A673 (cell line): ENCODE results near the gene PRRC2A.

Experiments used
- CTCF ChIP-seq: fragments of 300-800, 200-600 bp; sonication (generic); conservative IDR thresholded peaks from 2 replicates; pipeline ENCODE4 v1.5.1; 2017; ENCODE audit warnings: low read depth, mild to moderate bottlenecking, antibody characterized with exemption, low read length, moderate library complexity, mixed read lengths
- EZH2 ChIP-seq: fragments of 200-600 bp; sonication (generic); IDR thresholded peaks from 2 replicates; pipeline ENCODE4 v1.6.1; 2017; ENCODE audit warnings: borderline replicate concordance, low read depth, mild to moderate bottlenecking, mixed read lengths, antibody characterized with exemption, low read length; ENCODE audit not compliant: poor library complexity, severe bottlenecking

GRCh38 chr6:31629014-31629413, 8.5 kb downstream of the PRRC2A start:
- TF ChIP-seq CTCF (no peak), EZH2 (no peak)
